Astrocyte (in vitro differentiated cells and primary cell): ENCODE data around the gene STPG3. TPM values are rescaled to one million over a fixed set of nuclear protein-coding genes. Genes with fewer than 3 reads are reported as not detected.
A peak's percentile ranks its signal among the peaks of the same experiment; 100 is the strongest.

ENCODE experiments used
- DNase-seq: peaks from one replicate; pipeline ENCODE4 v3.0.0-alpha.2; 2010; ENCODE audit warnings: low read depth
- FAIRE-seq: peaks from 2 replicates; lab custom pipeline; 2011; peaks lifted over from hg19 to GRCh38; lab: Jason Lieb, UNC
- H2AFZ ChIP-seq: 2 replicates; pipeline ENCODE4 v1.6.0; 2012; ENCODE audit warnings: low read depth, low read length, inconsistent platforms
- H3K27ac ChIP-seq: 2 replicates; pipeline ENCODE4 v1.5.1; 2011; ENCODE audit warnings: low read depth, low read length, inconsistent platforms
- H3K27me3 ChIP-seq: 2 replicates; pipeline ENCODE4 v1.6.0; 2011; ENCODE audit warnings: low read length, inconsistent platforms; ENCODE audit not compliant: insufficient read depth
- H3K36me3 ChIP-seq: 2 replicates; pipeline ENCODE4 v1.5.1; 2011; ENCODE audit warnings: low read length, inconsistent platforms; ENCODE audit not compliant: insufficient read depth
- H3K4me1 ChIP-seq: 2 replicates; pipeline ENCODE4 v1.5.1; 2011; ENCODE audit warnings: low read length, inconsistent platforms; ENCODE audit not compliant: insufficient read depth
- H3K4me2 ChIP-seq: 2 replicates; pipeline ENCODE4 v1.6.0; 2012; ENCODE audit warnings: low read length, inconsistent platforms
- H3K4me3 ChIP-seq: 2 replicates; pipeline ENCODE4 v1.5.1; 2011; ENCODE audit warnings: low read depth, mild to moderate bottlenecking, low read length, inconsistent platforms; ENCODE audit not compliant: insufficient read depth
- H3K79me2 ChIP-seq: 2 replicates; pipeline ENCODE4 v1.6.0; 2012; ENCODE audit warnings: mild to moderate bottlenecking, low read length, inconsistent platforms; ENCODE audit not compliant: insufficient read depth
- H3K9ac ChIP-seq: 2 replicates; pipeline ENCODE4 v1.6.0; 2012; ENCODE audit warnings: mild to moderate bottlenecking, low read length, inconsistent platforms
- H3K9me3 ChIP-seq: 2 replicates; pipeline ENCODE4 v1.5.1; 2012; ENCODE audit warnings: low read depth, mild to moderate bottlenecking, low read length, inconsistent platforms; ENCODE audit not compliant: insufficient read depth
- H4K20me1 ChIP-seq: 2 replicates; pipeline ENCODE4 v1.6.0; 2012; ENCODE audit warnings: low read length, inconsistent platforms; ENCODE audit not compliant: insufficient read depth
- H3K27ac Mint-ChIP-seq: one replicate; pipeline ENCODE4 v1.8.0; 2021; ENCODE audit warnings: mild to moderate bottlenecking, mixed read lengths; ENCODE audit not compliant: unreplicated experiment
- H3K27me3 Mint-ChIP-seq: one replicate; pipeline ENCODE4 v1.8.0; 2021; ENCODE audit warnings: low read depth, mixed read lengths; ENCODE audit not compliant: unreplicated experiment
- H3K36me3 Mint-ChIP-seq: one replicate; pipeline ENCODE4 v1.8.0; 2021; ENCODE audit warnings: low read depth, mixed read lengths; ENCODE audit not compliant: unreplicated experiment
- H3K4me1 Mint-ChIP-seq: one replicate; pipeline ENCODE4 v1.8.0; 2021; ENCODE audit warnings: low read depth, mixed read lengths; ENCODE audit not compliant: unreplicated experiment
- H3K4me3 Mint-ChIP-seq: one replicate; pipeline ENCODE4 v1.8.0; 2021; ENCODE audit warnings: mild to moderate bottlenecking, moderate library complexity, mixed read lengths; ENCODE audit not compliant: unreplicated experiment
- H3K9me3 Mint-ChIP-seq: one replicate; pipeline ENCODE4 v1.8.0; 2021; ENCODE audit warnings: mild to moderate bottlenecking, mixed read lengths; ENCODE audit not compliant: unreplicated experiment
- CTCF ChIP-seq: IDR thresholded peaks from 2 replicates; pipeline ENCODE4 v1.5.1; 2011; ENCODE audit warnings: low read depth, mild to moderate bottlenecking, inconsistent platforms, low read length, moderate library complexity; ENCODE audit not compliant: insufficient read depth
- EZH2 ChIP-seq: IDR thresholded peaks from 2 replicates; pipeline ENCODE4 v1.6.1; 2012; ENCODE audit warnings: mild to moderate bottlenecking, low read length, inconsistent platforms; ENCODE audit not compliant: insufficient read depth
- total RNA-seq: library from RNA; stranded (reverse); gene quantifications from 2 replicates; pipeline ENCODE4 v1.2.1, GENCODE V29; 2021

Gene STPG3
- total RNA-seq, 1 donor from 2014 or later: not detected

GRCh38 chr9:137212520-137212919 is 38.6 kb upstream of the STPG3 start:
- no peak overlapping the region for H3K27ac ChIP-seq
- H2AFZ ChIP-seq: no peak overlapping the region
- H3K36me3 Mint-ChIP-seq: peaks cover 7% of the 10 kb centered on the region
- no peaks in the 10 kb centered on the region for H4K20me1 ChIP-seq
- H3K4me1 Mint-ChIP-seq: peaks cover 1% of the 10 kb centered on the region
- H3K27me3 ChIP-seq: no peaks in the 10 kb centered on the region
- no peak for TF ChIP-seq CTCF
- TF ChIP-seq EZH2: no peak
- no peaks in the 10 kb centered on the region for H3K9me3 Mint-ChIP-seq
- H3K9me3 ChIP-seq: no peaks in the 10 kb centered on the region
- no peak overlapping the region for H3K4me3 ChIP-seq
- H3K79me2 ChIP-seq: peaks cover 2% of the 10 kb centered on the region
- H3K9ac ChIP-seq: no peak overlapping the region
- H3K4me3 Mint-ChIP-seq: no peak overlapping the region
- H3K4me1 ChIP-seq: no peaks in the 10 kb centered on the region
- H3K27ac Mint-ChIP-seq: no peak overlapping the region
- FAIRE-seq (no peak), DNase-seq (no peak)
- H3K36me3 ChIP-seq: no peaks in the 10 kb centered on the region
- no peak overlapping the region for H3K4me2 ChIP-seq
- H3K27me3 Mint-ChIP-seq: no peaks in the 10 kb centered on the region

- peak overlapping the region; percentile 50 for H3K4me3 Mint-ChIP-seq
- Histone ChIP-seq H3K9me3 (no peaks in the 10 kb centered on the region), H4K20me1 (peaks cover under 1% of the 10 kb centered on the region), H3K27ac (no peak overlapping the region), H3K4me2 (no peak overlapping the region), H2AFZ (no peak overlapping the region), H3K4me1 (peaks cover under 1% of the 10 kb centered on the region), H3K36me3 (no peaks in the 10 kb centered on the region), H3K27me3 (no peaks in the 10 kb centered on the region), H3K79me2 (no peaks in the 10 kb centered on the region), H3K9ac (no peak overlapping the region), H3K4me3 (no peak overlapping the region)
- DNase-seq (no peak), FAIRE-seq (no peak)
- no peaks in the 10 kb centered on the region for H3K27me3 Mint-ChIP-seq
- peaks cover 1% of the 10 kb centered on the region for H3K4me1 Mint-ChIP-seq
- H3K36me3 Mint-ChIP-seq: peaks cover 7% of the 10 kb centered on the region
- no peak for TF ChIP-seq EZH2
- TF ChIP-seq CTCF: no peak
- H3K9me3 Mint-ChIP-seq: no peaks in the 10 kb centered on the region
- no peak overlapping the region for H3K27ac Mint-ChIP-seq
Observed at GRCh38 chr9:137213160-137214060, 37.7 kb upstream of the STPG3 start.

- no peaks in the 10 kb centered on the region for H3K36me3 ChIP-seq
- H3K79me2 ChIP-seq: no peaks in the 10 kb centered on the region
- no peak overlapping the region for H2AFZ ChIP-seq
- no peak overlapping the region for H3K4me2 ChIP-seq
- no peak for TF ChIP-seq CTCF
- TF ChIP-seq EZH2: no peak
- H3K9ac ChIP-seq: no peak overlapping the region
- H3K27ac ChIP-seq: no peak overlapping the region
- no peak overlapping the region for H3K27ac Mint-ChIP-seq
- no peaks in the 10 kb centered on the region for H3K27me3 ChIP-seq
- H3K27me3 Mint-ChIP-seq: no peaks in the 10 kb centered on the region
- H3K4me3 ChIP-seq: no peak overlapping the region
- H3K9me3 Mint-ChIP-seq: no peaks in the 10 kb centered on the region
- peaks cover 9% of the 10 kb centered on the region for H3K4me1 ChIP-seq
- H4K20me1 ChIP-seq: peaks cover 8% of the 10 kb centered on the region
- no peak for DNase-seq
- peaks cover 7% of the 10 kb centered on the region for H3K36me3 Mint-ChIP-seq
- H3K4me1 Mint-ChIP-seq: peaks cover 6% of the 10 kb centered on the region
- H3K9me3 ChIP-seq: no peaks in the 10 kb centered on the region
- no peak for FAIRE-seq
- H3K4me3 Mint-ChIP-seq: no peak overlapping the region
Observed at GRCh38 chr9:137214620-137215019, 36.5 kb upstream of the STPG3 start.
